Stimulated activated CD8-positive, alpha-beta memory T cell treated with anti-CD3 and anti-CD28 coated beads, Interleukin-15, amount 100 ng/mL, for 48 hours (primary cell): ENCODE data around the gene SPPL2B.

Experiments
- DNase-seq, 2 donors: peaks; one replicate each; pipeline ENCODE4 v3.0.0-alpha.2; 2020; ENCODE audit warnings: low read depth in 2 of 2

Gene SPPL2B

DNA sequence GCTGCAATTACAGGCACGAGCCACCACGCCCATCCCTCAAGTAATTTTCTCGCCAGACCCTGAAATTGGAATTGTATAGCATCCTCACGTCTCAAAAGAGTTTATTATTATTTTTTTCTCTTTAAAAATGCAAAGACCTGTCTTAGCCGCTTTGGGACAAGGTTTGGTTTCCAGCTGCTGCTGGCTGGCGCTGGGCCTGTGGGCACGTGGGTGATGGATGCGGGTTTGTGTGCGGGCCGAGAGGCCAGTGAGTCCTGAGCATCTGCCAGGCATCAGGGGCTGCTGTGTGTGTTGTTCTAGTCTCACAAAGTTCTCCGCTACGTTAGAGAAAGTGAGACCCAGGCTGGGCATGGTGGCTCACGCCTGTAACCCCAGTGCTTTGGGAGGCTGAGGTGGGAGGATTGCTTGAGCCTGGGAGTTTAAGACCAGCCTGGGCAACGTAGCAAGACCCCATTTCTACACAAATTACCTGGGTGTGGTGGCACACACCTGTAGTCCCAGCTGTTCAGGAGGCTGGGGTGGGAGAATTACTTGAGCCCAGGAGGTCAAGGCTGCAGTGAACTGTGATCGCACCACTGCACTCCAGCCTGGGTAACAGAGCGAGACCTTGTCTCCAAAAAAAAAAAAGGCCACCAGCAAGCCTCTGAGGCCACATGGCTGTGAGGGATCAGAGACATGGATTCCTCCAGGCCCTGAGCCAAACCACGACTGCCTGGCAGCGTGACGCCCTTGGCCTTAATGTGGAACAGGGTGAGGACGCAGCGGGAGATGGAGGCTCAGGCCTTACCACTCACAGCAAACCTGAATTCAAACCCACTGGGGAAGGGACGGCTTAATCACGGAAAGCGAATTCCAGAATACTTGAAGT is 26.9 kb downstream of the SPPL2B start:
- no peak for DNase-seq

DNA sequence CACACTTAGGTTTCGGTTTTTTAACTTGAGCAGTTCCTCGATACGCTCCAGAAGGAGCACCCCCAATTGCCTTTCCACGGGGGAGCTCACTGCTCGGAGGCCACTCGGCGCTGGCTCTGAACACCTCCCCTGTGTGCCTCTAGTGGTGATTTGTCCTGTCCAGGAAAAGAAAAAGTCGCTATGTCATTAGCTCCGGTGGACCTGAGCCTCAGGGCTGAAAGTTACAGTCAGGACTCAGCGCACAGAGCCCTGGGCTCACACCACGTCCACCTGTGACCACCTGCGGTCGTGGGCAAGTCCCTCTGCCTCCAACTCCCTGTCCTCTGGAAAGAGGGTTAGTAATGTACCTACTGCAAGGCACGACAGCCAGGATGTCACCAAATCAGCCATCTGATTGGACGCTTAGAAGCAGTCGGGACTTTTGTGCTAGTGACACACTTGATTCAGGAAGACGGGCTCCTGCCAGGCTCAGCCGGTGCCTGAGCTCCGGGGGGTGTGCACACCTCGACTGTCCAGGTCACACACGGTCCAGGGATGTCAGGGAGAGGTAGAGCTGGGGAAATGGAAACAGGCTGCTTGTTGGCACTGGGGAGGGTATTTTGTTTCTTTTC is 27.7 kb downstream of the SPPL2B start:
- no peak for DNase-seq

DNA sequence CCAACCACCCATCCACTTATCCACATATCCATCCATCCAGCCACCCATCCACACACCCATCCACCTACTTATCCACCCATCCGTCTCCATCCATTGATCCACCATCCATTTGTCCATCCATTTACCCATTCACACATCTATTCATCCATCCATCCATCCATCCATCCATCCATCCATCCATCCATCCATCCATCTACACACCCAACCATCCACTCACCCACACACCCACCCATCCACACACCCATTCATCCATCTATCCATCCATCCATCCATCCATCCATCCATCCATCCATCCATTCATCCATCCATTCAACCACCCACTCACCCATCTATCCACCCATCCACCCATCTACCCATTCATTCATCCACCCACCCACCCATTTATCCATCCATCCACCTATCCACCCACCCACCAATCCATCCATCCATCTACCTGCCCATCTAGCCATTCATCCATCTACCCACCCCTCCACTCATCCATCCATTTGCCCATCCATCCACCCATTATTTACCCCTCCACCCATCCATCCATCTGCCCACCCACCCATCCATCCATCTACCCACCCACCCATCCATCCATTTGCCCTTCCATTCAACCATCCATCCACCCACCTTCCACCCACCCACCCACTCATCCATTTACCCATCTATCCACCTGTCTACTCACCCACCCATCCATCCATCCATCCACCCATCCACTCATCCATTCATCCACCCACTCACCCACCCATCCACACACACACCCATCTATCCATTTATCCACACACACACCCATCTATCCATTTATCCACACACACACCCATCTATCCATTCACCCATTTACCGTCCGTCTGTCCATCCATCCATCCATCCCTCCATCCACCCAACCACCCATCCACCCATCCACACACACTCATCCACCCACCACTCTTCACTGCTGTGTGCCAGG is 29.1 kb downstream of the SPPL2B start:
- no peak for DNase-seq

DNA sequence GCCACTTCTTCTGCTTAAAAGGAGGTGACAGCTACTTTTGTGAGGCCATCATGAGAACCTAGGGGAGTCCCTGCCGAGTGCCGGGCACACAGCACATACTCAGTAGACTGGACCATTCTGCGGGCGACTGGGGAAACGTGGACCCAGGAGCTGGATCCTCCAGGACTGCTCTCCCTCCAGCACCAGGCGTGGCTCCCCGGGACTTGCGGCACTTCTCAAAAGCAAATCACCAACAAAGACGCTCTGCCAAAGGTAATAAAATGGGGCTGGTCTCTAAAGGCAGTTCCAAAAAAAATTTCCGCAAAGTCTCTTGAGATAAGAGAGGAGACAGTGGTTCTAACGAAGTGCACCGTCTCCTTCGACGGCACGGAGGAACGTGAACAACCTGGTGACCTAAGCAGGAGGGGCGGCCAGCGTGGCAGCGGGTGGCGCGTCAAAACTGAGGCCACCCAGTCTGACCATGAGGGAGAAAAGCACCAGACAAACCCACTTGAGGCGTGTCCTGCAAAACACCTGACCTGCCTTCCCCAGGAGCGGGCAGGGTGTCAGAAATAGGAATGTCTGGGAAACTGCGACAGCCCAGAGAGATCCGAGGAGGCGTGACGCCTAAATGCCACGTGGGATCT is 30.2 kb downstream of the SPPL2B start:
- no peak for DNase-seq

DNA sequence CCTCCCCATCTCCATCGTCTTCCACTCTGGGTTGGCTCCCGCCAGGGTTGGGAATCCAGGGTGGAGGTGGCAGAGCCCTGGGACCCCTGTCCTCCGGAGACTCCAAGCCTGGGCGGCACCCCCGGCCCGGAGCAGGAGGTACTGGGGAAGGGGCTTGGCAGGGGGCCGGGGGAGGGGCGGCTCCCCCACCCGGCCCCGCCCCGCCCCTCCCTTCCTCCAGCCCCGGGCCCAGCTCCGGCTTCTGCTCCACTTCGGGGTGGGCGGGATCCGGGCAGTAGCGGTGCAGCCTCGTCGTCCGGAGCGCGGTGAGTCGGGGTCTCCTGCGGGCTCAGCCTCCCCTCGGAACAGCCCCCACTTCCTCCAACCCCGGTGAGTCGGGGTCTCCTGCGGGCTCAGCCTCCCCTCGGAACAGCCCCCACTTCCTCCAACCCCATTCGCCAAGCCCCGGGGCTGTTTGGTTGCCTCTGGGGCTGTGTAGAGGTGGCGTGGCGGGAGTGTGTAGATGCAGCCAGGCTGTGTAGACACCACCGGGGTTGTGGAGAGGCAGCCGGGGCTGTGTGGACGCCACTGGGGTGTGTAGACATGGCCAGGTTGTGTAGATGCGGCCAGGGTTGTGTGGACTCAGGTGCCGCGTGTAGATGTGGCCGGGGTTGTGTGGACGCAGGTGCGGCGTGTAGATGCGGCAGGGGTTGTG is 31.7 kb downstream of the SPPL2B start, which contains the start of gene TMPRSS9:
Gene TMPRSS9 (plus strand): TSS at position 274 of the 694 bp plus-strand sequence. CDS start 29,521 bp downstream, outside the sequence.
- no peak for DNase-seq

DNA sequence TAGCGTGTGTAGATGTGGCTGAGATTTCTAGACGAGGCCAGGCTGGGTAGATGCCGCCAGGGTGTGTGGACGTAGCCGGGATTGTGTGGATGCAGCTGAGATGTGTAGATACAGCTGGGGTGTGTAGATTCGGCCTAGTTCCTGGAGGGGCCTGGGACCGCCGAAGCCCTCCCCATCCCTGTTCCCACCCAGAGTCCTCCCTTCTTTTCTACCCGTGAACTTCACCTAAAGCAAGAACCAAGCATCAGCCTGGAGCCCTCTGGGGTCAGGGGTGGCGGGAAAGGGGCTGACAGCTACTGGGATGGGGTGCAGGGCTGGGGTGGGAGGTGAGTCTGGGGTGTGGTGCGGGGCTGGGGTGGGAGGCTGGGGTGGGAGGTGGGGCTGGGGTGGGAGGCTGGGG is 32.3 kb downstream of the SPPL2B start:
- no peak for DNase-seq

DNA sequence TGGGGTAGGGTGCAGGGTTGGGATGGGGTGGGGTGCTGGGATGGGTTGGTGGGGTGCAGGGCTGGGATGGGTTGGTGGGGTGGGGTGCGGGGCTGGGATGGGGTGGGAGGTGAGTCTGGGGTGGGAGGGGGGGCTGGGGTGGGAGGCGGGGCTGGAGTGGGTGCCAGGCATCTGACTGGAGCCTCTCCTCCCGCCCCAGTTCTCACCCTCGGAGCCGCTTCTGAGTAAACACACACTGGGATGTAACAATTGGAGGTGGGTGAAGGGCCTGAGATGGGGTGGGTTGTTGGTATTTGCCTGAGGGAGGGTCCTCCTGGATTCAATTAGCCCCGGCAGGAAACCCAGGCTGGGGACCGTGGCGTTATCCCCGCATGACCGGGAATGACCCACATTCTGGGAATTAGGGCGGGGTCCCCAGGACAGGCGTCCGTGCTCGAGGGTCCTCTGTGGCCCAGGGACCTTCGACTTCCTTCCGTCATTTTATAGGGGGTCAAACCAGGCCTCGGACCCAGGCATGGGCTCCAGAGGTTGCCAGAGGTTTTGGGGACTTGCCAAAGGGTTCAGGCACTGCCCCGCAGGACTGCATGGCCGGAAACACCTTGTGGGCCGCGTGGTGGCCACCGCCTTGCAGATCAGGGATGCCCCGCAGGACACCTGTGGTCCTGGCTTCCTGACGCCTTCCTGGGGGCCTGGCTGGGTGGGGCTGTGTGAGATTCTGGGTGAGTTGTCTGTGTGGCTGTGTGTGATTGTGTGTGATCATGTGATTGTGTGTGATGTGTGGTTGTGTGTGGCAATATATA is 33.0 kb downstream of the SPPL2B start:
- no peak for DNase-seq

DNA sequence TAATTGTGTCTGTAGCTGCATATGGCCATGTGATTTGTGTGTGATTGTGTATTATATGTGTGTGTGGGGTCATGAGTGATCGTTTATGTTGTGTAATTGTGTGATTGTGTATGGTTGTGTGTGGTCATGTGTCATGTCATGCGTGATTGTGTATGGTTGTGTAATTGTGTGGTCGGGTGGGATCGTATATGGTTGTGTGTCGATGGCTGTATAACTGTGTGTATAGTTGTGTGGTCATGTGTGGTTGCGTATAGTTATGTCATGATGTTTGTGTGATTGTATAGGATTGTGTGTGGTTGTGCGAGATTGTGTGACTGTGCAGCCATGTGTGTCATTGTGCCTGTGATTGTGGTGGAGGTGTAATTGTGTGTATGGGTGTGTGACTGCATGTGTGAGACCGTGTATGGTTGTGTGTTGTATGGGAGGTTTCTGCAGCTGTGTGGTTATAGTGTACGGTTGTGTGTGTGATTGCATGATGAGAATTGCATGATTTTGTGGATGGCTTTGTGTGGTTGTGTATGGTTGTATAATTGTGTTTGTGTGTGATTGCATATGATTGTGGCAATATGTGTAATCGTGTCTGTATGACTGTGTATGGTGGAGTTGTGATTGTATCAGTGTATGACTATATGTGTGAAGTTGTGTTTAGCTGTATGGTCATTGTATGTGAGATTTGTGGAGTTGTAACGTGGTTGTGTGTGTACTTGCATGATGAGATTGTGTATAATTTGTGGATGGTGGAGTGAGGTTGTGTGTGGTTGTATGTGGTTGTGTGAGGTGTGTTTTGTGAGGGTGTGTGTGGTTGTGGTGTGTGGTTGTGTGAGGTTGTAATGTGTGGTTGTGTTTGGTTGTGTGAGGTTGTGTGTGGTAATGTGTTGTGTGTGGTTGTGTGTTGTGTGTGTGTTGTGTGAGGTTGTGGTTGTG is 33.8 kb downstream of the SPPL2B start:
- no peak for DNase-seq

DNA sequence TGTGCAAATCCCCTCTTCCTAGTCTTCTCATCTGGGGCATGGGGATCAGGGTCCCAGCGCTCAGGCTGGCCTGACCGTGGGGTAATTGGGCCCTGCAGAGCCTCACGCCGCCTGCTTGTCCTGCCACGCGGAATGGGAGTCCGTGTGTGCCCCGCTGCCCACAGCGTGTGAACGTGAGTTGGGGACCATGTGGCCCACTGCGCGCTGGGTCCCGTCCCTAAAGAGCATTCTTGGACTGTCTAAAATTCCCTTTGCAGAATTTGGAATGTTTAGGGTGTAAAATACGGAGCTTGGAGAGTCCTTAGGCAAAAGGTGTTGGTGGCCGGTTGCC is 34.5 kb downstream of the SPPL2B start:
- DNase-seq = no peak

DNA sequence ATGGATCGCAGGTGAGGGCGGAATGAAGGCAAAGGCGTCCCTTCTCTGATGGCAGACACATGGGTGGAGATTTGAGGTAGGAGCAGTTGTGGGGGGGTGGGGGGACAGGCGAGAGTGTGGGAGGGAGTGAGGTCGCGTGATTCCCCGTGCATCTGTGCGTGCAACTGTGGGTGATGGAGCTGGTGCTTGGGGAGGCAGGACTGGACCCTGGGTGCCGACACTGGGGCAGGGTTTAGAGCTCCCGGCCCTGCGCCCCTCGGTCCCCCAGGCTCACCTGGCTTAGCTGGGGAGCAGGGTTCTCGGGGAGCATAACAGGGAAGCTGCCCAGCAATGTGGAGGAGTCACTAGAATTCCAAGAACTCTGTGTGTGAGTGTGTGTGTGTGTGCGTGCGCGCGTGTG is 34.9 kb downstream of the SPPL2B start:
- DNase-seq = no peak

DNA sequence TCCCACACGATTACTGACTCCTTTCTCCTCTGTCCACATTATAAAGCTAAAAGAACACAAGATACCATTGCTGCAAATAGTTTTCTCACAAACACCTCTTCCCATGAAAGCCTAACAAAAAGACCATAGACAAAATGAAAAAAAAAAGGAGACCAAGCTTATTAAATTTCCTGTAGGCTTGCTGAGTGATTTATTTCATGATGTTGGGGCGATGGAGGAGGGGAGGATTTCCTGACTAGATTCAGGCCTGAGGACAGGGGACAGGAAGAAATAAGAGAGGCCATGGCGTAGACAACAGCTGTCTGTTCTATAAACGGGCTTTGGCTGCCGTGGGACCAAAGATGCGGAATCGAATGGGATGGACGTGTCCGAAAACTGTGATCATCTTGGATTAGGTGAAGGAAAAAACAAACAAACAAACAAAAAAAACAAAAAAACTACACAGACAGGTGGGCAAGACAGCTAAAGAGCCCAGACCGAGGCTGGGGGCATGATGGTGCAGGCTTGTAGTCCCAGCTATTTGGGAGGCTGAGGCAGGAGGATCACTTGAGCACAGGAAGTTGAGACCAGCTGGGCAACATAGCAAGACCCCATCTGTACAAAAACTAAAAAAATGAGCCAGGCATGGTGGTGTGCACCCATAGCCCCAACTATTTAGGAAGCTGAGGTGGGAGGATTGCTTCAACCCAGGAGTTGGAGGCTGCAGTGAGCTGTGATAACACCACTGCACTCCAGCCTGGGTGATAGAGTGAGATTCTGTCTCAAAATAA is 36.9 kb downstream of the SPPL2B start:
- no peak for DNase-seq

DNA sequence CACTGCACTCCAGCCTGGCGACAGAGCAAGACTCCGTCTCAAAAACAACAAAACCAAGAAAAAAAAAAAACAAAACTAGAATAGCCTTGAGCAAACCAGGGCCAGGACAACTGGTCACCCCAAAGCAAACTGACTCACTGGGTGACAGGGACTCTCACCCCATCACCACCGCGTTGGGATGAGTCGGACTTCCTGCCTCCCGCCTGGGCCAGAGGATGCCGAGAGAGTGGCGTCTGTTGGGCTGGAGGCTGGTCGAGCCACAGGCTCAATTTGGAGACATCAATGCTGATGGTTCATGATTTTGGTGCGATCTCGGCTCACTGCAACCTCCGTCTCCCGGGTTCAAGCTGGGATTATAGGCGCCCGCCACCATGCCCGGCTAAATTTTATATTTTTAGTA is 43.2 kb downstream of the SPPL2B start:
- DNase-seq = no peak

DNA sequence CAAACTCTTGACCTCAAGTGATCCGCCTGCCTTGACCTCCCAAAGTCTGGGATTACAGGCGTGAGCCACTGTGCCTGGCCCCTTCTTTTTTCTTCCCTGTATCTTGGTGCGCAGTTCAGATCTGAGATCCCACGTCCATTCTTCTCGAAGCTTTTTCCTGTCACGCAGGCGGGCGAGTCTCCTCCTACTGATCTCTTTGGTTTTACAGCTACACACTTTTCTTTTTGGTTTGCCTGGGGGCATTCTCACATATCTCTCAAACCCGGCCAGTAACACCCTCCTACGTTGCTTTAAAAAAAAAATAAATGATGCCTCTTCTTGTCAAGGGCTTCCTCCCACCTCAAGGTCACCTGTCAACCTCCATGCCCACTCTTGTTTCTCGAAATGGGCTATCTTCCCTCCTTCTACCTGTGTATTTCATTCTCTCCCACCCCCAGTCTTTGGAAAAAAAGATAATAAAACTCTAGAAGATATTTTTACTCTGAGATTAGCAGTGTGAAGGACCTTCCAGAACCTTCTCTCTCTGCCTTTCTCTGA is 43.7 kb downstream of the SPPL2B start:
- no peak for DNase-seq

DNA sequence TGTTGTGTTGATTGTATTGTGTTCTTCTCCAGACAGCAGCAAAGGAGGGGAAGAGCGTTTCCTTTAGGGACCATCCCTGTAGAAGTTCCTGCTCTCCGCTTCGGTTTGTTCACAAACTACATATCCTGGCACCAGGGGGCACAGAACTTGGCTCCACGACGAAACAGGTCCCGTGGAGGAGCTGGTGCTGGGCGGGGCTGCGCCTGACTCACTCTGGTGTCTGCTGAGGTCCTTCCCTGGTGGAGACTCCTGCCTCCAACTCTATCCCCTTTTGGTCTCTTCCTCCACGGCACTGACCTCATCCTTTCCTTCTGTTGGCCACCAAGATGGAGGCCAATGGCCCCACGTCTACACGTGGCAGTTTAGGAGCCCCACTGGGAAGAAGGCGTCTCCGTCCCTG is 46.3 kb downstream of the SPPL2B start:
- DNase-seq = no peak

DNA sequence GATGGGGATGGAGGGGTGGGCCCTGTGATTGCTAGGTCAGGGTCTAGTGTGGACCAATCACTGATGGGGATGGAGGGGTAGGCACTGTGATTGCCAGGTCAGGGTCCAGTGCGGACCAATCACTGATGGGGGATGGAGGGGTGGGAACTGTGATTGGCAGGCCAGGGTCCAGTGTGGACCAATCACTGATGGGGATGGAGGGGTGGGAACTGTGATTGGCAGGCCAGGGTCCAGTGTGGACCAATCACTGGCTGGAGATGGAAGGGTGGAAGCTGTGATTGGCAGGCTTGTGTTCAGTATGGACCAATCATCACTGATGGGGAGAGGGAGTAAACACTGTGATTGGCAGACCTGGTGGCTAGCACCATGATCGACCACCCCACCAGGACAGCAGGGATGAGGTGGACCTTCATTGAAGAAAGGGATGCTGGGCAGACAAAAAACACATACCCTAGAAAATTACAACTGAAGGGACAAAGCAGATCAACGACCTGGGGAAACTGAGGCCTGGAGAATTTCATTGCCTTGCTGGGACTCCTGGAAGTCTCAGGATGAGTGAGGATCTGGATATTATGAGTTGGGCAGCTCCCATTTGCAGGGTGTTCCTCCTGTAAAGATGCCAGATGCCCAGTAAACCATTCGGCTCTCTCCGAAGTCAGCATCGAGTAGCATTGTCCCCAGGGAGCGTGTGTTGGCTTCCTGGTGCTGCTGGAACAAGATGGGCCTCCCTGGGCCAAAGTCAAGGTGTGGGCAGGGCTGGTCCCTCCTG is 47.1 kb downstream of the SPPL2B start:
- DNase-seq = no peak

DNA sequence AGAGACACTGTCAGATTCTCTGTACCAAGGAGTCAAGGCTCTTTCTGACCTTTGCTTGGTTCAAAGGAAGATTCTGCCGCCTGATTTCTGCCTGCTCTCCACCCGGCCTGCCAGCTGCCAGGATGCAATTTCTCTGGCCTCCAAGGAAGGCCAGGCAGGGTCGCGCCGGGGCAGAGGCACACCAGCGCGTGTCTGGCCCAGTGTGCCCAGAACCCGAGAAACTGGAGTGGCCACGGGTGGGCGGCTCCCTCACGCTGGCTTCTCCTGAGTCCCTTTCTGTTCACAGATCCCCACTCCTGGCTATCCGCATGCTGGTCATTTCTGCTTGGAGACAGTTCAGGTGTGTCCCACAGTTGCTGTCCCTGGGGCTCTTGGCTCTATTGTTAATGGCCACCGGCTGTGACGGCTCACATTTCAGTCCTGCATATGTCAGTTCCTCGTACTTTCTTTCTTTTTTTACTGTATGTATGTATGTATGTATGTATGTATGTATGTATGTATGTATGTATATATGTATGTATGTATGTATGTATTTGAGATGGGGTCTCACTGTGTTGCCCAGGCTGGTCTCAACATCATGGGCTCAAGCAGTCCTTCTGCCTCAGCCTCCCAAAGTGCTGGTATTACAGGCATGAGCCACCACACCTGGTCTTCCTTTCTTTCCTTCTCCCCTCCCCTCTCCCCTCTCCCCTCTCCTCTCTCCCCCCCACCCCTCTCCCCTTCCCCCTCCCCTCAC is 48.5 kb downstream of the SPPL2B start:
- no peak for DNase-seq

DNA sequence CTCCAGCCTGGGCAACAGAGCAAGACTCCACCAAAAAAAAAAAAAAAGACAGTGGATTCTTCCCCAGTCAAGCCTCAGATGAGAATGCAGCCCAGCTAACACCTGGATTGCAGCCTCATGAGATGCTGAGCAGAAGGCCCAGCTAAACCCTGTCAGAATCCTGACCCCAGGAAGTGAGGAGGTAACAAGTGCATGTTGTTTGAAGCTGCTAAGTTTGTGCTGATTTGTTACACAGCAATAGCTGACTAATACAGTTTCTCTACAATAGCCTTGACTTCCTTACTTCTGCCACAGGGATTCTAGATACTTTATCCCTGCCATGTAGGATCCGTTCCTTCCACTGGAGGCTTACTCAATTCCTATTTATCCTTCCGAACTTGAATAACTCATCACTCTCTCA is 52.1 kb downstream of the SPPL2B start:
- DNase-seq = no peak
